ENCODE data around the gene GRB10. TPM values are rescaled to one million over a fixed set of nuclear protein-coding genes. Genes with fewer than 3 reads are reported as not detected.
"Not testable (repeated sequence)": the region's sequence is repeated elsewhere in the genome, so short reads cannot be mapped to it uniquely, and the experiment has no call there.

Gene GRB10
- total RNA-seq, 4 donors from 2014 or later, result 33.9 to 72.6 (median 41.8) TPM

GRCh38 chr7:50739744-50740435, 42.8 kb downstream of the GRB10 start:
- Histone ChIP-seq H3K4me3 (no peak overlapping the region), H3K27me3 (no peaks in the 10 kb centered on the region), H3K4me1 (no peaks in the 10 kb centered on the region), H3K27ac (no peak overlapping the region), H3K36me3 (no peaks in the 10 kb centered on the region), H3K9me3 (no peaks in the 10 kb centered on the region)
- TF ChIP-seq POLR2A (IDR thresholded peaks at IDR 0.05), result no peak
- no peak for TF ChIP-seq CTCF (IDR thresholded peaks at IDR 0.05)
- intact Hi-C loops (cut with DNase I; ENCODE audit: low total_unique reads), result no loop called here
- DNase-seq, result no peak

GRCh38 chr7:50738932-50739331, 43.8 kb downstream of the GRB10 start:
- Histone ChIP-seq H3K4me1 (no peaks in the 10 kb centered on the region), H3K4me3 (no peak overlapping the region), H3K27ac (no peak overlapping the region), H3K27me3 (no peaks in the 10 kb centered on the region), H3K36me3 (no peaks in the 10 kb centered on the region), H3K9me3 (no peaks in the 10 kb centered on the region)
- intact Hi-C loops (cut with DNase I; ENCODE audit: low total_unique reads), result no loop called here
- TF ChIP-seq CTCF (IDR thresholded peaks at IDR 0.05), result no peak
- TF ChIP-seq POLR2A (IDR thresholded peaks at IDR 0.05), result no peak
- DNase-seq, result no peak

GRCh38 chr7:50735836-50736235, 46.9 kb downstream of the GRB10 start:
- H3K4me3 ChIP-seq; H3K27me3 ChIP-seq; H3K9me3 ChIP-seq; H3K27ac ChIP-seq; H3K4me1 ChIP-seq; H3K36me3 ChIP-seq; intact Hi-C loops (cut with DNase I; ENCODE audit: low total_unique reads); DNase-seq: not testable (repeated sequence)

- no peak overlapping the region for H3K27ac ChIP-seq
- H3K9me3 ChIP-seq, result no peaks in the 10 kb centered on the region
- peaks cover 0 to 4% of the 10 kb centered on the region in 2 donors for H3K4me1 ChIP-seq
- no peak for DNase-seq
- no peak for TF ChIP-seq CTCF (IDR thresholded peaks at IDR 0.05)
- TF ChIP-seq POLR2A (IDR thresholded peaks at IDR 0.05), result no peak
- intact Hi-C loops (cut with DNase I; ENCODE audit: low total_unique reads), result no loop called here
- H3K4me3 ChIP-seq, result no peak overlapping the region
- H3K36me3 ChIP-seq, result no peaks in the 10 kb centered on the region
- H3K27me3 ChIP-seq, result no peaks in the 10 kb centered on the region
These were observed 47.4 kb downstream of the GRB10 start for GRCh38 chr7:50735333-50735732.

GRCh38 chr7:50734246-50734645, 48.5 kb downstream of the GRB10 start:
- Histone ChIP-seq H3K36me3 (no peaks in the 10 kb centered on the region), H3K4me1 (peaks cover 0 to 7% of the 10 kb centered on the region in 2 donors), H3K4me3 (no peak overlapping the region), H3K27me3 (no peaks in the 10 kb centered on the region), H3K9me3 (no peaks in the 10 kb centered on the region), H3K27ac (no peak overlapping the region)
- DNase-seq, result no peak
- TF ChIP-seq CTCF (IDR thresholded peaks at IDR 0.05), result no peak
- TF ChIP-seq POLR2A (IDR thresholded peaks at IDR 0.05), result no peak
- intact Hi-C loops (cut with DNase I; ENCODE audit: low total_unique reads), result no loop called here

- TF ChIP-seq CTCF (IDR thresholded peaks at IDR 0.05) (no peak), POLR2A (IDR thresholded peaks at IDR 0.05) (no peak)
- intact Hi-C loops (cut with DNase I; ENCODE audit: low total_unique reads), result no loop called here
- Histone ChIP-seq H3K27me3 (no peaks in the 10 kb centered on the region), H3K27ac (no peak overlapping the region), H3K36me3 (no peaks in the 10 kb centered on the region), H3K9me3 (no peaks in the 10 kb centered on the region), H3K4me1 (peaks cover 0 to 7% of the 10 kb centered on the region in 2 donors), H3K4me3 (no peak overlapping the region)
- DNase-seq, result no peak
These were observed 49.1 kb downstream of the GRB10 start for GRCh38 chr7:50733552-50733951.

Measured in uterus (tissue), 4 donors.